ENCODE measurements around the gene ADM5.

The ADM5 gene

DNA sequence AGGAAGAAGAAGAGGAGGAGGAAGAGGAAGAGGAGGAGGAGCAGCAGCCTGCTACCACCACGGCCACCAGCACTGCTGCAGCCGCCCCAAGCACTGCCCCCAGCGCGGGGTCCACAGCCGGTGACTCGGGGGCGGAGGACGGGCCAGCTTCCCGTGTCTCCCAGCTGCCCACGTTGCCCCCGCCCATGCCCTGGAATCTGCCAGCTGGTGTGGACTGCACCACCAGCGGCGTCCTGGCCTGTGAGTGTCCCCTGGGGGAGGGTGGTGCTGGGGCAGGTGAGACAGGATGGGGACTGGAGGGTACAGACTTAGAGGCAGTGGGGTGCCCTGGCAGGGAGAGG is 36.0 kb upstream of the ADM5 start:
- CTCF ChIA-PET, result no interaction called here
- Mint-ChIP-seq H3K27me3 (no peaks in the 10 kb centered on the region), H3K4me1 (no peaks in the 10 kb centered on the region), H3K36me3 (peaks cover 39% of the 10 kb centered on the region), H3K9me3 (no peaks in the 10 kb centered on the region), H3K27ac (no peak overlapping the region), H3K4me3 (no peak overlapping the region)
- DNase-seq, result no peak

DNA sequence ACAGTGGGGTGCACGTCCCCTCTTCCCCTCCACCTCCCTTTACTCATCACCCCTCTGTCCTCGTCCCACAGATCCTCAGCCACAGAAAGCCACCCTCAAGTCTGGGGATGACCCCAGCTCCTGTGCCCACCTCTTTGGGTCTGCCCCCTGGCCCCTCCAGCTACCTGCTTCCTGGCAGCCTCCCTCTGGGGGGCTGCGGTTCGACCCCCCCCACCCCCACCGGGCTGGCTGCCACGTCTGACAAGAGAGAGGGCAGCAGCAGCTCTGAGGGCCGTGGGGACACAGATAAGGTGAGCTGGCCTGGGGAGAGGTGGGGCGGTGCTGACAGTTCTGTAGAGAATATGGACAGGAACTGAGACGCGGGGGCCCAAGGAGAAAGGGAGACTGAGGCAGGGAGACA is 34.8 kb upstream of the ADM5 start:
- CTCF ChIA-PET, result no interaction called here

DNA sequence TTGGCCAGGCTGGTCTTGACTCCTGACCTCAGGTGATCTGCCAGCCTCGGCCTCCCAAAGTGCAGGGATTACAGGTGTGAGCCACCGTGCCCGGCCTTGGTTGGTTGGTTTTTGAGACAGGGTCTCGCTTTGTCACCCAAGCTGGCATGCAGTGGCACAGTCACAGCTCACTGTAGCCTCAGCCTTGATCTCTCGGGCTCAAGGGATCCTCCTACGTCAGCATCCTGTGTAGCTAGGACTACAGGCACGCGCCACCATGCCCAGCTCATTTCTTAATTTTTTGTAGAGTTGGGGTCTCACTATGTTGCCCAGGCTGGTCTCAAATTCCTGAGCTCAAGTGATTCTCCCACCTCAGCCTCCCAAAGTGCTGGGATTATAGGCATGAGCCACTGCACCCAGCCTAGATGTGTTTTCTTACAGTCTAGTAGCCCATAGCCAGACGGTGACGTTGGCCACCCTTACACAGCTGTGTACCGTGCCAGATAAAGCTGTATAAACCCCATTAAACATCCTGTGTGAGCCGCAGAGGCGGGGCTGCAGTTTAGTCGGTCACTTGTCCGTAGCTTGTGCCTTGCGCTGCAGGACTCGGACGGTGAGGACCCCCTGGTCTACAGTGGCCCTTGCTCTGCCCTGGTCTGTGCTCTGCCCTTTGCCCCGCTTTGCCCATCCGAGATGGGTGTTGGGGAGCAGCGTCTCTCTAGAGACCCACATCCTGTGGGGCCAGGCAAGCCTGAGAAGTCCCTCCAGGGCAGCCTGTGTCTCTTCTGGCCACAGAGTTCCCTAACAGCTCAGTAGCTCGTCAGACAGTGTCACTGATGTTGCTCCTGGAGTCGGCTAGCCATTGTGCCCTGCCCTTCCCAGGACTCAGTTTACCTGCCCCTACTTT is 33.6 kb upstream of the ADM5 start:
- DNase-seq, result no peak
- CTCF ChIA-PET, result interaction anchor here (0.9 to 1.5 kb wide), 3 partner anchors 9 to 25 kb away, joined by 3 to 4 read pairs (median 4); partner anchors contain the start of genes BCL2L12 and IRF3
- H3K27ac Mint-ChIP-seq, result no peak overlapping the region
- no peak overlapping the region for H3K4me3 Mint-ChIP-seq
- peaks cover 39% of the 10 kb centered on the region for H3K36me3 Mint-ChIP-seq
- H3K9me3 Mint-ChIP-seq, result no peaks in the 10 kb centered on the region
- no peaks in the 10 kb centered on the region for H3K27me3 Mint-ChIP-seq
- peaks cover 2% of the 10 kb centered on the region for H3K4me1 Mint-ChIP-seq

More for the DNA sequence above, 34.8 kb upstream of the ADM5 start:
- Mint-ChIP-seq H3K27ac (no peak overlapping the region), H3K27me3 (no peaks in the 10 kb centered on the region), H3K4me3 (no peak overlapping the region), H3K36me3 (peaks cover 36% of the 10 kb centered on the region), H3K4me1 (no peaks in the 10 kb centered on the region), H3K9me3 (no peaks in the 10 kb centered on the region)
- no peak for DNase-seq

DNA sequence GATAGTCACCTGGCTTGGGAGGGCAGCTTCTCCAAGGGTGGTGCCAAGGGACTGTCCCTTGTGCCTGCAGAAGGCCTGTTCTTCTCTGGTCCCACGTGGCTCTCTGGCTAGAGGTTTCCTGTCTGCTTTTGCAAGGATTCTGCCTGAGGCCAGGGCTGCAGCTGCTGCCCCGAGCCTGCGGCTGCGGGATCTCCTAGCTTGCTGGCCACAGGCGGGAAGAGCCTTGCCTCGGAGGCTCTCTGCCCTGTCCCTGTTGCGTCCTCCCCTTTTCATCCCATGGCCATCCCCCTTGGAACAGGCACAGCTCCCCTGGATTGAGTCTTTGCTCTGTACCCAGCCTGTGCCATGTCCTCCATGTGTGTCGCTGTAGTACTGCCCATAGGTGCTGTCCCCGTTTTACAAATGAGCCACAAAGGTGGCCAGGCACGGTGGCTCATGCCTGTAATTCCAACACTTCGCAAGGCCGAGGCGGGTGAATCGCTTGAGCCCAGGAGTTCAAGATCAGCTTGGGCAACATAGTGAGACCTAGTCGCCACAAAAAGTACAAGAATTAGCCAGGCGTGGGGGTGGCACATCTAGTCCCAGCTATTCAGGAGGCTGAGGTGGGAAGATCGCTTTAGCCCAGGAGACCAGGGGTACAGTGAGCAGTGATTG is 32.8 kb upstream of the ADM5 start:
- Mint-ChIP-seq H3K27ac (peak overlapping the region; percentile 11), H3K36me3 (peaks cover 39% of the 10 kb centered on the region), H3K9me3 (no peaks in the 10 kb centered on the region), H3K4me3 (no peak overlapping the region), H3K27me3 (no peaks in the 10 kb centered on the region), H3K4me1 (peaks cover 2% of the 10 kb centered on the region)
- CTCF ChIA-PET, result interaction anchor here (1.4 to 1.5 kb wide), 2 partner anchors 16 to 24 kb away, joined by 3 to 4 read pairs; no protein-coding TSS in a partner anchor
- no peak for DNase-seq

DNA sequence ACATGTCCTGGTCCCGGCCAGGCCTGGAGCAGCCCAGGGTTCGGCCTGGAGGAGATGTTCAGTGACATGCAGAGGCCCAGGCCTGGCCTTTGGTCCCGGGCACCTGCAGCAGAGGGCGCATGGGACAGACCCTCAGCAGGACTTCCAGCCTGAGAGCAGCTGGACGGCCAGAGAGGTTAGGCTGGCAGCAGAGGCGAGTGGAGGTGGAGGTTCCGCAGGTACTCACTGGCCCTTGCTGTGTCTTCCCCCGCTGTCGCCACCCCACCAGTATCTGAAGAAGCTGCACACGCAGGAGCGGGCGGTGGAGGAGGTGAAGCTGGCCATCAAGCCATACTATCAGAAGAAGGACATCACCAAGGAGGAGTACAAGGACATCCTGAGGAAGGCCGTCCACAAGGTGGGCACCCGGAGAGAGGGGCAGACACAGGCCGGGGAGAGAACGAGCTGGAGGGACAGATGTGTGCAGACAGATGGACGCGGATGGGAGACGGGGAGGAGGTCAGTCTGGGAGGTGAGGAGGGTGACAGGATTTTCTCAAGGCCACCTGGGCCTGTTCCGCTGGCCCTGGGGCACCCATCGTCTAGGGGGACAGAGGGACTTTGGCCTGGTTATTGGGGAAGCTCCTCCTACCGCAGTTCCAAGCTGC is 31.8 kb upstream of the ADM5 start:
- Mint-ChIP-seq H3K27ac (no peak overlapping the region), H3K36me3 (peaks cover 42% of the 10 kb centered on the region), H3K4me1 (peaks cover 4% of the 10 kb centered on the region), H3K9me3 (no peaks in the 10 kb centered on the region), H3K4me3 (no peak overlapping the region), H3K27me3 (no peaks in the 10 kb centered on the region)
- DNase-seq, result no peak
- CTCF ChIA-PET, result no interaction called here

DNA sequence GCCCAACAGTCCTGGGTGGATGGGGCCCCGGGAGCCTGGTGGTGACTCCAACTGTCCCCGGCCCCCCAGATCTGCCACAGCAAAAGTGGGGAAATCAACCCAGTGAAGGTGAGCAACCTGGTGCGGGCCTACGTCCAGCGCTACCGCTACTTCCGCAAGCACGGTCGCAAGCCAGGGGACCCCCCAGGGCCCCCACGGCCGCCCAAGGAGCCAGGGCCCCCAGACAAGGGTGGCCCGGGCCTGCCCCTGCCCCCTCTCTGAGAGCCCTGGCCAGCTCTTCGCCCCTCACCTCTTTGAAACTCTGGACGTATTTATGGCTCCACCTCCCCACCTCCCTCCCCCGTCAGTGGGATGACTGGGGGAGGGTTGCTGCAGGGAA is 31.3 kb upstream of the ADM5 start:
- CTCF ChIA-PET, result no interaction called here
- no peak for DNase-seq
- Mint-ChIP-seq H3K27ac (no peak overlapping the region), H3K36me3 (peaks cover 44% of the 10 kb centered on the region), H3K4me3 (no peak overlapping the region), H3K4me1 (peaks cover 9% of the 10 kb centered on the region), H3K9me3 (no peaks in the 10 kb centered on the region), H3K27me3 (no peaks in the 10 kb centered on the region)

DNA sequence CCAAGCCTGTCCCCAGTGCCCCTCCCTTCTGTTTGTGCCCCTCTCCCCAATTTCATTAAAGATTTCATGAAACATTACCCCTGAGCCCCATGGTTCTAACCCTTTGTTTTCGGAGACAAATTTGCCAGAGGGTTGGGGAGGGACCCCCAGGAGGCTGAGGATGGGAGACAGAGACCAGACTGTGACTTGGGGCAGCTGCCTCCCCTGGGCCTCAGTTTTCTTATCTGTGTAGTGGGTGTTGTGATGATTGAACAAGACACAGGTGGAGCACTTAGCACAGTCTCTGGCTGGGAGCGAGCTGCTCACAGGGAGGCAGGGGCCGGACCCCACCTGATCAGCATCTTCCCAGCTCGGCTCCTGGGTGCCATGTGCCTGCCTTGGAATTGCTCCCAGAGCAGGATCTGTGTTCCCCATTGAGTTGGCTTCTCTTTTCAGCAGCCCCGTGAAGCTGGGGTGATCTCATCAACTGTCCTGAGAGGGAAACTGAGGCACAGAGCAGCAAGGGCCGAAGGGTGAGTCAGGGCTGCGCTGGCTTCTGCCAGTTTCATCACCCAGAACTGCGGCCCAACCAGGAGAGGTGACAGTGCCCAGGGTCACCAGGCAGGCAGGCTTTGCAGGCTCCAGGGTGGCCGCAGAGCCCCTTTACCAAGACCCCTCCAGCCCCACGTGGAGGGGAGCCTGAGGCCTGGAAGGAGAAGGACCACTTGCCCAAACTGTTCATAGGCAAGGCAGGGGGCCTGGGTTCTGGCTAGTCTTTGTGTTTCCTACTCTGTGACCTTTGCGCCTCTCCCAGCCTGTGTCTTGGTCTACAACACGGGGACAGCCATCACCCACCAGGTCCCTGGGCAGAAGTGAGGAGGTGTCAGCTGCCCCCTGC is 30.6 kb upstream of the ADM5 start:
- Mint-ChIP-seq H3K36me3 (peaks cover 46% of the 10 kb centered on the region), H3K4me3 (no peak overlapping the region), H3K9me3 (no peaks in the 10 kb centered on the region), H3K4me1 (peaks cover 16% of the 10 kb centered on the region), H3K27ac (peak overlapping the region; percentile 28), H3K27me3 (no peaks in the 10 kb centered on the region)
- CTCF ChIA-PET, result no interaction called here
- no peak for DNase-seq

DNA sequence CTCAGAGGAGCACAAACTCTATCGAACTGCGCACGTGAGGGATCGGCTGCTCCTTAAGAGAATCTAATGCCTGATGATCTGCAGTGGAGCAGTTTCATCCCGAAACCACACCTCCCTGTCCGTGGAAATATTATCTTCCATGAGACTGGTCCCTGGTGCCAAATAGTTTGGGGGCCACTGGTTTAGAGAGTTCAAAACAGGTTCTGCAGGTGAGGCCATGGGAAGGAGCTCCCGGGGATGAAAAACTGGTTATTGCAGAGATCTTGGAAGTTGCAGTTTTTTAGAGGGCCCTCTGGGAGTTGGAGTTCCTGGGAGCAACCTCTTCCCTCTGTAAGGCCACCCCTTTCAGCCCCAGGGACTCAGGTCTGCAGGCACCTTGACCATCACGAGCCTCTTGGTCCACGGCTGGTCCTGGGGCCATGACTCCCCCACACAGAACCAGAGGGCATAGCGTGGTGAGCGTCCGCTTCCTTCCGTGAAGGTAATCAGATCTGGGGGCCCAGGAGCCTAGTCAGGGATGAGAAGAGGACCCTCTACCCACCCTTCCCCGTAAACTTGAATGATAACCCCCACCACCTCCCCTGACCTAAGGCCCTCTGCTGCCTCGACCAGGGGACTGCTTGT is 28.9 kb upstream of the ADM5 start:
- DNase-seq, result no peak
- H3K27ac Mint-ChIP-seq, result peak overlapping the region; percentile 74
- no peaks in the 10 kb centered on the region for H3K9me3 Mint-ChIP-seq
- peaks cover 22% of the 10 kb centered on the region for H3K4me1 Mint-ChIP-seq
- H3K4me3 Mint-ChIP-seq, result no peak overlapping the region
- peaks cover 50% of the 10 kb centered on the region for H3K36me3 Mint-ChIP-seq
- no peaks in the 10 kb centered on the region for H3K27me3 Mint-ChIP-seq
- CTCF ChIA-PET, result interaction anchor here (0.5 to 1.7 kb wide), 3 partner anchors 15 to 341 kb away, joined by 3 read pairs; no protein-coding TSS in a partner anchor

DNA sequence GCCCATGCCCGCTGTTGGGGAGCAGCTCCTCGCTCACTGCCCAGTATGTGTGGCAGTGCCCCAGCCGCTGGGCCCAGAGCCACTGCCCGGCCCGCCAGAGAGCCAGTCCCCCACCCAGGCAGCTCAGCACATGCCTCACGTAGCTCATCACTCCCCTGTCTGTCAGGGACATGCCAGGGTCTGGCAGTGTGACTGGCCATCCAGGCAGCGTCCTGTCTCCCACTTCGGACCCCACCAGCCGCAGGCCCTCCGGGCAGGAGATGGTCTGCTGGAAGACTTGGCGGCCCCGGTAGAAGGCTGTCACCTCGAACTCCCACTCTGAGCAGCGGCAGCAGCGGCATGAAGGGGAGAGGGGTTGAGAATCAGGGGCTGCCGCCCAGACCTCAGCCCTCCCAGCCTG is 27.4 kb upstream of the ADM5 start:
- H3K4me3 Mint-ChIP-seq, result no peak overlapping the region
- H3K4me1 Mint-ChIP-seq, result peaks cover 34% of the 10 kb centered on the region
- no peak for DNase-seq
- no peaks in the 10 kb centered on the region for H3K9me3 Mint-ChIP-seq
- H3K27ac Mint-ChIP-seq, result peak overlapping the region; percentile 19
- CTCF ChIA-PET, result interaction anchor here (1.7 kb wide), 1 partner anchor 17 kb away, joined by 3 read pairs; no protein-coding TSS in a partner anchor
- peaks cover 43% of the 10 kb centered on the region for H3K36me3 Mint-ChIP-seq
- no peaks in the 10 kb centered on the region for H3K27me3 Mint-ChIP-seq

DNA sequence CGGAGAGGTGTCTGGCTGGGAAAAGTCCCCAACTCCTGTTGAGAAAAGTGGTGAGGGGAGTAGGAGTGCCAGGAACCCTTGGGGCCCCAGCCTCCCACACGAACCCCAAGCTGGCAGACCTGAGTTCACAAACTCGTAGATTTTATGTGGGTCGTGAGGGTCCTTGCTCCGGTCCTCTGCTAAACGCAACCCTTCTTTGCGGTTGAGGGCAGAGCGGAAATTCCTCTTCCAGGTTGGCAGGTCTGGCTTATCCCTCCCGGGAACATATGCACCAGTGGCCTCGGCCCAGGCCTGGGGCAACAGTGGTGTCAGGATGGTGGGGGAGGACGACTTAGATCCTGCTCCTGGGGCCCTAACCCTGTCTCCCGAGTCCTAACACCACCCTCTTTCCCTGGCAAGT is 26.2 kb upstream of the ADM5 start:
- peaks cover 42% of the 10 kb centered on the region for H3K4me1 Mint-ChIP-seq
- DNase-seq, result no peak
- no peaks in the 10 kb centered on the region for H3K9me3 Mint-ChIP-seq
- H3K4me3 Mint-ChIP-seq, result peak overlapping the region; percentile 99
- no peaks in the 10 kb centered on the region for H3K27me3 Mint-ChIP-seq
- peak overlapping the region; percentile 100 for H3K27ac Mint-ChIP-seq
- H3K36me3 Mint-ChIP-seq, result peaks cover 41% of the 10 kb centered on the region
- CTCF ChIA-PET, result no interaction called here

DNA sequence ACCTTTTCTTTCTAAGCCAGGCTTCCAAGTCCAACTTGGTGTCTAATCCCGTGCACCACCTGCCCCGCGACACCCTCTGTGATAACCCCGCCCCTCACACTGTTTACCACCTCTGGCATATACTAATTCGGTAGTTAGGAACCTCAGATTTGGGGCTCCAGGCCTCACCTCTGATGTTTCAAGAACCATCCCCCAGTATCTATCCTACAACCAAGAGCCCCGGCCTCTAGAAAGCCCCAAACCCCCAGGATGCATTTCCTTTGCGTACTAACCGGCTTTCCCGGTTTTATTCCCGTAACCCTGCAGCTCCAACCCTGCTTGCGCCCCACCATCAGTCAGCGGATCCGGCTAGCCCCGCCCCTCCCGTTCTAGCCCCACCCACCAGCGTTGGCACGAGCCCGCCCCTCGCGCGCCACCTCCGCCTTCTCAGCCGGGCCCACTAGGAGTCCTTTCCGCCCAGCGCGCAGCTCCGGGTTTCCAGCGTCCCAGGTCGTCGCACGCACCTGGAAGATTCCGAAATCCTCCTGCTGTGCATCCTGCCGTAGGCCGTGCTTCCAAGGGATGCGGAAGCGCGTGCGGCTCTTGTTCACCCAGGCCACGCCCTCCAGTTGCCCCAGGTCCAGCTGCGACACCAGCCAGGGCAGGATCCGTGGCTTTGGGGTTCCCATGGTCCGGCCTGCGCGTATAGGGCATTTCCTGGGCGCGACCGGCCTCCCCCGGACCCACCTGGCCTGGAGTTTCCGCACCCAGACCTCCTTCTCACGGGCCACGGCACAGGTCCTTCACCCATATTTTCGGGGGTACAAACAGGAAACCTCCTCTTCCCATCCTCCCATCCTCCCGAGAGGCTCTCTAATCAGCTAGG is 25.0 kb upstream of the ADM5 start:
- CTCF ChIA-PET, result interaction anchor here (0.7 to 1.6 kb wide), 6 partner anchors 8 to 188 kb away, joined by 3 to 5 read pairs (median 4); partner anchors contain the start of genes PRMT1 and SCAF1
- Mint-ChIP-seq H3K9me3 (no peaks in the 10 kb centered on the region), H3K4me1 (peaks cover 42% of the 10 kb centered on the region), H3K36me3 (peaks cover 47% of the 10 kb centered on the region), H3K27ac (peak overlapping the region; percentile 100), H3K27me3 (no peaks in the 10 kb centered on the region), H3K4me3 (peak overlapping the region; percentile 99)
- DNase-seq, result peak; percentile 95

DNA sequence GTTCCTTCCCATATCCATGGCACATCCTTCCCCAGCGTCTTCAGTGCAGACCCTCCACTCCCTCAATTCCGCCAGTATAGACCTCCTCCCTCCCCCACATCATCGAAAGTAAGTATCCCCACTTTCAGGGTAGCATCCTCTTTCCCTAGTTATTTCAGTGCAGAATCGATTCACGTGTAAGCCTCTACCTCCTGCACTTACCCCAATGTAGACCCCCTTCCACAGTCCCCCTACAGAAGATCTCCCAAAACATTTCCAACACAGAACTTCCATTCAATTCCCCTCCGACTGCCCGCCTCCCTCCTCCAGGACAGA is 24.4 kb upstream of the ADM5 start:
- Mint-ChIP-seq H3K36me3 (peaks cover 50% of the 10 kb centered on the region), H3K4me1 (peaks cover 45% of the 10 kb centered on the region), H3K9me3 (no peaks in the 10 kb centered on the region), H3K4me3 (peak overlapping the region; percentile 99), H3K27me3 (no peaks in the 10 kb centered on the region), H3K27ac (peak overlapping the region; percentile 100)
- no peak for DNase-seq
- CTCF ChIA-PET, result interaction anchor here (1.3 to 1.6 kb wide), 3 partner anchors 9 to 23 kb away, joined by 4 to 5 read pairs (median 4); partner anchors contain the start of gene SCAF1

All from activated naive CD4-positive, alpha-beta T cell treated with anti-CD3 and anti-CD28 coated beads, Interleukin-2, amount 10 ng/mL, durations not matched to agents 7 days and 5 days (primary cell).